ENCODE results near the gene ESR1.

The ESR1 gene

GRCh38 chr6:151835396-151835795, 27.9 kb downstream of the ESR1 start:
- Histone ChIP-seq H3K9ac (no peak overlapping the region), H3K4me2 (no peak overlapping the region), H3K4me3 (IDR thresholded peaks at IDR 0.05; ENCODE audit: insufficient read depth, low read depth, low read length) (no peak overlapping the region), H4K20me1 (ENCODE audit: insufficient read depth) (no peaks in the 10 kb centered on the region), H3K36me3 (ENCODE audit: insufficient read depth) (no peaks in the 10 kb centered on the region), H2AFZ (ENCODE audit: low read depth) (no peak overlapping the region), H3K79me2 (ENCODE audit: insufficient read depth, low read depth) (peaks cover 48% of the 10 kb centered on the region; the same call in 1 of the 2 replicates), H3K4me1 (ENCODE audit: low read depth, poor library complexity, severe bottlenecking) (peaks cover 33% of the 10 kb centered on the region), H3K27me3 (ENCODE audit: insufficient read depth, low read depth) (no peaks in the 10 kb centered on the region), H3K27ac (no peak overlapping the region)
- TF ChIP-seq CTCF (conservative IDR thresholded peaks at IDR 0.05; ENCODE audit: low read depth, low read length) = no peak

- peaks cover 14% of the 10 kb centered on the region for H3K4me1 ChIP-seq (ENCODE audit: low read depth, poor library complexity, severe bottlenecking)
- H3K4me3 ChIP-seq (IDR thresholded peaks at IDR 0.05; ENCODE audit: insufficient read depth, low read depth, low read length) = no peak overlapping the region
- H3K4me2 ChIP-seq = no peak overlapping the region
- no peak for TF ChIP-seq CTCF (conservative IDR thresholded peaks at IDR 0.05; ENCODE audit: low read depth, low read length)
- H3K27me3 ChIP-seq (ENCODE audit: insufficient read depth, low read depth) = no peaks in the 10 kb centered on the region
- peaks cover 37% of the 10 kb centered on the region; the same call in 1 of the 2 replicates for H3K79me2 ChIP-seq (ENCODE audit: insufficient read depth, low read depth)
- no peak overlapping the region for H3K27ac ChIP-seq
- H3K9ac ChIP-seq = no peak overlapping the region
- H4K20me1 ChIP-seq (ENCODE audit: insufficient read depth) = no peaks in the 10 kb centered on the region
- no peaks in the 10 kb centered on the region for H3K36me3 ChIP-seq (ENCODE audit: insufficient read depth)
- H2AFZ ChIP-seq (ENCODE audit: low read depth) = no peak overlapping the region
Measured at GRCh38 chr6:151837223-151837622, 29.7 kb downstream of the ESR1 start.

GRCh38 chr6:151842816-151843215, 35.3 kb downstream of the ESR1 start:
- Histone ChIP-seq H3K36me3 (ENCODE audit: insufficient read depth) (no peaks in the 10 kb centered on the region), H3K4me1 (ENCODE audit: low read depth, poor library complexity, severe bottlenecking) (no peaks in the 10 kb centered on the region), H3K9ac (no peak overlapping the region), H3K4me2 (no peak overlapping the region), H4K20me1 (ENCODE audit: insufficient read depth) (no peaks in the 10 kb centered on the region), H2AFZ (ENCODE audit: low read depth) (no peak overlapping the region), H3K79me2 (ENCODE audit: insufficient read depth, low read depth) (peaks cover 9% of the 10 kb centered on the region; the same call in 1 of the 2 replicates), H3K27me3 (ENCODE audit: insufficient read depth, low read depth) (no peaks in the 10 kb centered on the region), H3K4me3 (IDR thresholded peaks at IDR 0.05; ENCODE audit: insufficient read depth, low read depth, low read length) (no peak overlapping the region), H3K27ac (no peak overlapping the region)
- TF ChIP-seq CTCF (conservative IDR thresholded peaks at IDR 0.05; ENCODE audit: low read depth, low read length) = no peak

GRCh38 chr6:151847064-151847463, 39.6 kb downstream of the ESR1 start:
- Histone ChIP-seq H3K4me3 (IDR thresholded peaks at IDR 0.05; ENCODE audit: insufficient read depth, low read depth, low read length) (no peak overlapping the region), H3K9ac (no peak overlapping the region), H3K4me1 (ENCODE audit: low read depth, poor library complexity, severe bottlenecking) (no peaks in the 10 kb centered on the region), H3K27ac (no peak overlapping the region), H3K27me3 (ENCODE audit: insufficient read depth, low read depth) (no peaks in the 10 kb centered on the region), H3K36me3 (ENCODE audit: insufficient read depth) (no peaks in the 10 kb centered on the region), H2AFZ (ENCODE audit: low read depth) (no peak overlapping the region), H3K79me2 (ENCODE audit: insufficient read depth, low read depth) (0 out of 2 replicates have a peak, but pooled peaks cover 3% of the 10 kb centered on the region), H3K4me2 (no peak overlapping the region), H4K20me1 (ENCODE audit: insufficient read depth) (no peaks in the 10 kb centered on the region)
- no peak for TF ChIP-seq CTCF (conservative IDR thresholded peaks at IDR 0.05; ENCODE audit: low read depth, low read length)

Measured in KMS-11 (cell line).